NOMO-1 treated with DMSO at 0.1 percent for 48 hours (cell line): ENCODE data around the gene PACS1.
"Not testable (repeated sequence)": the region's sequence is repeated elsewhere in the genome, so short reads cannot be mapped to it uniquely, and the experiment has no call there.

Experiments
- DNase-seq: peaks from one replicate; lab custom pipeline; 2025; ENCODE audit not compliant: unreplicated experiment; lab: John Stamatoyannopoulos, UW

The PACS1 gene

GRCh38 chr11:66106786-66107599 is 36.9 kb downstream of the PACS1 start:
- DNase-seq: no peak

DNA sequence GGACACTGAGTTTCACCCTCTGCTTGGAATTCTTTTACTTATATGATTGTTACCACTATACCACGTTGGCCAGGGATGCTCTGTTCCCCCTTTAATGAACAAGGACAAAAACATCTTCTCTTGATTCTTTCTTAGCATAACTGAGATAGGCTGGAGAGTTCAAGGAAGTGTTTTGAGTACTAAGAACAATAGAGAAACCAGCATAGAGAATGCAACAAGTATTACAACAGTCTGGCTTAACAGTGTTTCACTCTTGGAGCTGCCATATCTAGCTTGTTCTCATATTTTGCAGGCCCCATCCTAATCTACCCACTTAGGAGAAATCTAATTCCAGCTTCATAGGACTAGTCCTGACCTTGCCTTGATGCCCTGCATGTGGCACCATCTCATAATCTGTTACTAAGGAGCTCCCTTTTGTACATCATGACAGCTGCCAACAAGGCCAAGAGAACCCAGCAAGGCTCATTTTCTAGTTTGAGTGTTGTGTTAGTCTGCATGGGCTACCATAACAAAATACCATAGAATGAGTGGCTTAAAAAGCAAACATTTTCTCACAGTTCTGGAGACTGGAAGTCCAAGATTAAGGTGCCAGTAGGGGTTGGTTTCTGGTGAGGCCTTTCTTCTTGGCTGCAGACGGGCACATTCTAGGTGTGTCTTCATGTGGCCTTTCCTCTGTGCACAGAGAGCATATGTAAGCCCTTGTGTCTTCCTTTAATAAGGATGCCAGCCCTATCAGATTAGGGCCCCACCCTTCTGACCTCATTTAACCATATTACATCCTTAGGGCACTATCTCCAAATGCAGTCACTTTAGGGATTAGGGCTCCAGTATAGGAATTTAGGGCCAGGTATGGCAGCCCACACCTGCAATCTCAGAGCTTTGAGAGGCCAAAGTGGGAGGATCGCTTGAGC is 37.8 kb downstream of the PACS1 start:
- no peak for DNase-seq

DNA sequence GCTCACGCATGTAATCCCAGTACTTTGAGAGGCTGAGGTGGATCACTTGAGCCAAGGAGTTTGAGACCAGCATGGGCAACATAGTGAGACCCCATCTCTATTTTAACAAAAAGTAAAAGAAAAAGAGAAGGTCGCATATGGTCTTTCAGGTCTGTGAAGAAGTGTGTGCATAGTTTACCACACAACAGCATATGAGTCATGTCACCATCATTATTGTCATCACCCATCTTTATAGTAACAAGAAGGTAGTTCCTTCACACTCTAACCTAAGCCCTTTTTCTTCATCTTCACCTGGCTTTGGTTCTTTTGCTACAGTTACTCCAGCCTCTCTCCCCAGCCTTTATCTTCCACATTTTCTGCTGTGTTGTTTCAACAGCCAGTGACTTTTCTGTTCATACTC is 39.2 kb downstream of the PACS1 start:
- no peak for DNase-seq

DNA sequence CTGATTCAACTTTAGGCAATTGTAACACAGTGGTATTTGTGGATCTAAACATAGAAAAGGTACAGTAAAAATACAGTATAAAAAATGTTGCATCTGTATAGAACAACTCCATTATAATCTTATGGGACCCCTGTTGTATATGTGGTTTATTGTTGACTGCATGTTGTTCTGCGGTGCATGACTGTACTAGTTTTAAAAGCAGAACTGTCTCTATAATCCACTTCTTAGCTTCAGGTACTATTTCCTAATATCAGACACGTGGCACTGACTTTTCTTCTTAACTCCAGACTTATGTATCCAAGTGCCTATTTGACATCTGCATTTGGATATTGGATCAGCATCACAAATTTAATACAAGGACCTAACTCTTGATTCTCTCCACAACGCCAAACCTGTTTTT is 41.1 kb downstream of the PACS1 start:
- no peak for DNase-seq

DNA sequence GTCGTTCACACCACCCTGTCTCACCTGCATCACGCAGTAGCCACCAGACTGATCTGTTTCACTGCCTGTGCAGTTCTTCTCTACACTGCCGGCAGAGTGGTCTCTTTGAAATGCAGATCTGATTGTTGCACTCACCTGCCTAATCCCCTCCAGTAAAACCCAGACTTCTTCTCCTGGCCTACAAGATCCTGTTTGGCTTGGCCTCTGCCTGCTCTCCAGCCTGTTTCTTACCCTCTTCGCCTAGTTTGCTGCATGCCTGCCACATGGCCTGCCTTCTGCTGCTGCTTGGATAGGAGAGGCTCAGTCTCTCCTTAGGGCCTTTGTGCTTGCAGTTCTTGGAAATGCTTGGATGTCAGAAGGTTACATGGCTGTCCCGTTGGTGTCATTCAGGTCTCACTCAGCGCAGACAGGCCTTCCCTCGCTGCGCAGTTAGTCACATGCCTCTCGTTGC is 42.0 kb downstream of the PACS1 start:
- DNase-seq: no peak

- DNase-seq: peak; percentile 61
These were observed 42.8 kb downstream of the PACS1 start for GRCh38 chr11:66112601-66113499.

DNA sequence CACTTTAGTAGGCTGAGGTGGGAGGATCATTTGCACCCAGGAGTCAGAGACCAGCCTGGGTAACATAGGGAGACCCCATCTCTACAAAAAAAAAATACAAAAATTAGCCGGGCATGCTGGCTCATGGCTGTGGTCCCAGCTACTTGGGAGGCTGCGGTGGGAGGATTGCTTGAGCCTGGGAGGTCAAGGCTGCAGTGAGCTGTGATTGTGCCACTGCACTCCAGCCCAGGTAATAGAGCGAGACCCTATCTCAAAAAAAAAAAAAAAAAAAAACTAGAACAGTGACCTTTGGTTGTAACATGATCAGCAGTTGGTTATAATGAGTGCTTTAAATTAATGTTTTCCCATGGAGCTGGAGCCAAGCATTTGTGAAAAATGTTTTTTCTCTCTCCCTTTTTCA is 44.9 kb downstream of the PACS1 start:
- not testable (repeated sequence) for DNase-seq

DNA sequence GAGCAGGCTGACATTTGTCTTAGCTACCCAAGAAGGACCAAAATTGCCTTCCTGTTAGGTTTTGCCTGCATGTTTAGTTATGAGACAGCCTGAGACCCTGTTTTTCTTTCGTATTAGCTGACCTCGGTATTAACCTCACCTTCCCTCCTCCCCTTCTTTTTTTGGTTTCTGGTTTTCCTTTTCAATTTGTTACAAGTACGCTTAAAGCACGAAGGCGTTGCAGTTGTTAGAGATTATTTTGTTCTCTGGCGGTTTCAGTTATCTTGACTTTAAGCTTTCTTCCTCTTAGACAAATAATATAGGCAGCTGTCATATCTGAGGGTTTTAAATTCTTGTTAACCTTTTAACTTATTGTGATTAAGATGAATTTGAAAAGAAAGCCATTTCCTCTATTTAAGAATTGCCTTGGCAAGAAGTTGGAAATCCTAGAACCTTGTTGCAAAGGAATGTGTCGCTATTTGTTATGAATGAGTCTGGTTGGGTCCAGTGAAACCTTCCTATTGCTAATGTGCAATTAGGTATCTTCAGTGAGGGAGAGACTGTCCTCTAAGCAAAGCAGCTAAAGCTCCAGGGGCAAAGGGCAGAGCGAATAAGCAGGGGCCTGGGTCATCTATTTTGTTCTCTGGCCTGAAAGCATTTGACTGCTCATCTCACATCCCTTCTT is 45.7 kb downstream of the PACS1 start:
- DNase-seq: no peak

- no peak for DNase-seq
These were observed 46.7 kb downstream of the PACS1 start for GRCh38 chr11:66116576-66117361.

GRCh38 chr11:66118847-66119246 is 48.8 kb downstream of the PACS1 start:
- DNase-seq: no peak

- no peak for DNase-seq
These were observed 49.5 kb downstream of the PACS1 start for GRCh38 chr11:66119348-66120133.

DNA sequence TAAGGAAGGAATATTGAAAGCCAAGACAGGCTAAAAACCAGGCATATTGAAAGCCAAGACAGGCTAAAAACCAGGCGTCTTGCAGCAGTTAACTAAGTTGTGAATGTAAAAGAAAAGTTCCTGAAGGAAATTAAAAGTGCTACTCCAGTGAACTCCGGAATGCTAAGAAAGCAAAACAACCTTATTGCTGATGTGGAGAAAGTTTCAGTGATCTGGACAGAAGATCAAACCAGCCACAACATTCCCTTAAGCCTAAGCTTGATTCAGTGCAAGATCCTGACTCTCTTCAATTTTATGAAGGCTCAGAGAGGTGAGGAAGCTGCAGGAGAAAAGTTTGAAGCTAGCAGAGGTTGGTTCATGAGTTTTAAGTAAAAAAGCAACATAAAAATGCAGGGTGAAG is 51.4 kb downstream of the PACS1 start:
- DNase-seq: no peak

GRCh38 chr11:66123902-66124301 is 53.8 kb downstream of the PACS1 start:
- no peak for DNase-seq

GRCh38 chr11:66124564-66124963 is 54.5 kb downstream of the PACS1 start:
- DNase-seq: no peak

- peak; percentile 14 for DNase-seq
These were observed 56.0 kb downstream of the PACS1 start for GRCh38 chr11:66126064-66126463.

- DNase-seq: peak; percentile 38
These were observed 56.9 kb downstream of the PACS1 start for GRCh38 chr11:66126808-66127555.

DNA sequence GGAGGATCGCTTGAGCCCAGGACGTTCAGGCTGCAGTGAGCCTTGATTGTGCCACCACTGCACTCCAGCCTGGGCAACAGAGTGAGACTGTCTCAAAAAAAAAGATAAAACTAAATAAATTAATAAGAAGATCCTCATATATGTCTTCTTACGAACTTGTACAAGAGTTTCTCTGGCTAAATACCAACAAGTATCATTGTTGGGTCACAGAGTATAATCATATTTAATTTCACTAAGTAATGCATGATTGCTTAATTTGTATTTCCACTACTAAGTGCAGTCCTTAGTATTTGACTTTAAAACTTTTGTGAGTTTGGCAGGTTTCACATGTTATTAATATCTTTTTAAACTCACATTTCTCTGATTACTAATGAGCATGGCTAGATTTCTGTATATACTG is 60.9 kb downstream of the PACS1 start:
- no peak for DNase-seq

DNA sequence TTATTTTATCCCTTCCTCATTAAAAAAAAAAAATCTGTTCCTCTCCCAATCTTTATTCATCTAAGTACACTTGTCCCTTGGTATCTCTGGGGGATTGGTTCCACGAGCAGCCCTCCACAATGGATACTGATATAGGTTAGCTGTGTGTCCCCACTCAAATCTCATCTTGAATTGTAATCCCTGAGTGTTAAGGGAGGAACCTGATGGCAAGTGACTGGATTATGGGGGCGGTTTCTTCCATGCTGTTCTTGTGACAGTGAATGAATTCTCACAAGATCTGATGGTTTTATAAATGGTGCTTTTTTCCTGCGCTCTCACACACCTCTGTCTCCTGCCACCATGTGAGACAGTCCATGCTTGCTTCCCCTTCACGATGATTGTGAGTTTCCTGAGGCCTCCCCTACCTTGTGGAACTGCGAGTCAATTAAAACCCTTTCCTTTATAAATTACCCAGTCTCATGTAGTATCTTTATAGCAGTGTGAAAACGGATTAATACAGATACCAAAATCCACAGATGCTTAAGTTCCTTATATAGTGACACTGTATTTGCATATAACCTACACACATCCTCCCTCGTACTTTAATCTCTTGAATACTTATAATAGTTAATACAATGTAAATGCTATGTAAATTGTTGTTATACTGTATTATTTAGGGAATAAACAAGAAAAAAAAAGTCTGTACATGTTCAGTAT is 62.0 kb downstream of the PACS1 start:
- no peak for DNase-seq
